ENCODE results near the gene DLG2.
"Not testable (repeated sequence)": the region's sequence is repeated elsewhere in the genome, so short reads cannot be mapped to it uniquely, and the experiment has no call there.

DNA sequence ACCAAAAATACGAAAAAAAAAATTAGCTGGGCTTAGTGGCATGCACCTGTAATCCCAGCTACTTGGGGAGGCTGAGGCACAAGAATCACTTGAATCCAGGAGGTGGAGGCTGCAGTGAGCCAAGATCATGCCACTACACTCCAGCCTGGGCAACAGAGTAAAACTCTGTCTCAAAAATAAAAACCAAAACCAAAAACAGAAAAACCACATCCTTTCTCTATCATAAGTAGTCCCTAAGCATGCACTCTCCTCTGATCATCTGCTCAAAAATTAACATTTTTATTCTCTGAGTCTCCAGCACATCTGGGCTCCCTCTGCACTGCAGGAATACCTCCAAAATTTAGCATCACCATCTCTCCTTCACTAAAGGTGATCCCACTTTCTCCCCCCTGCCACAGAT is 516.9 kb downstream of the DLG2 start:
- TF ChIP-seq POLR2A (IDR thresholded peaks at IDR 0.05; ENCODE audit: low read depth, low read length); SPI1 (IDR thresholded peaks at IDR 0.05; ENCODE audit: low read depth, low read length); POLR2AphosphoS5 (IDR thresholded peaks at IDR 0.05; ENCODE audit: low read depth, low read length); PAX5 (IDR thresholded peaks at IDR 0.05; ENCODE audit: insufficient read depth, low read length, severe bottlenecking): not testable (repeated sequence)

All from GM12891 (cell line).